ENCODE data around the gene NIBAN1. TPM values are rescaled to one million over a fixed set of nuclear protein-coding genes. Genes with fewer than 3 reads are reported as not detected.

Gene NIBAN1
- polyA plus RNA-seq, 10 donors, result 44.2 to 72.3 (median 57.8) TPM

DNA sequence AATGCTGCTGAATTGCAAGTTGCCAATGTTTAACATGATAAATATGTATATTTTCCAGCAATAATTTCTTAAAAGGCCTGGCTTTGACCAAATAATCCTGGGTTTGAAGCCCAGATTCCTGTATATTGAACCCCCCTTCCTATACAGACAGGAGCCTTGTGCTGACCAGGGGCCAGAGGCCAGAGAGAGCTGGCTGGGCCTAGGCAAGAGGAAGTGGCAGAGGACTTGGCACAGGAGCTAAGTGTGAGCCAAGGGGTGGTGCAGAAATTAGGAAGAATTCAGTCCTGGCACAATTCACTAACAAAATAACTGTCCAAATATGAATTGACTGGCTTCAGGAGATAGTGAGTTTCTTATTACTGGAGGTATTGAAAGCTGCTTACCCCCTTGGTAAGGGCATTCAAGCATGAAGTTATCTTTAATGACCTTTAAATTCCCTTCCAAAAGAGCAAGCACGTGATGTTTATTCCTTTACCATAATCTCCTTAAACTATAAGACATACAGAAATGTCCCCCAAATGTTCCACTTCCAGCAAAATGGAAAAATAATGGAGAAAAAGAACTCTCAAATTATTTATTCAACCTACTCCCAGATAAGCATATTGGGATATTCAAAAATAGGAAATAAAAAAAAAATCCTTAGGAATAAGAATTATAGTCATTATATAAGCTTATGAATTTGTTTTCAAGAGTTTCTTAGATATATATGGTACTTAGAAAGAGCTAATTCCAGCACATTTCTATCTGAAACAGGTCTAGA, 26.6 kb downstream of the NIBAN1 start:
- DNase-seq, result no peak

DNA sequence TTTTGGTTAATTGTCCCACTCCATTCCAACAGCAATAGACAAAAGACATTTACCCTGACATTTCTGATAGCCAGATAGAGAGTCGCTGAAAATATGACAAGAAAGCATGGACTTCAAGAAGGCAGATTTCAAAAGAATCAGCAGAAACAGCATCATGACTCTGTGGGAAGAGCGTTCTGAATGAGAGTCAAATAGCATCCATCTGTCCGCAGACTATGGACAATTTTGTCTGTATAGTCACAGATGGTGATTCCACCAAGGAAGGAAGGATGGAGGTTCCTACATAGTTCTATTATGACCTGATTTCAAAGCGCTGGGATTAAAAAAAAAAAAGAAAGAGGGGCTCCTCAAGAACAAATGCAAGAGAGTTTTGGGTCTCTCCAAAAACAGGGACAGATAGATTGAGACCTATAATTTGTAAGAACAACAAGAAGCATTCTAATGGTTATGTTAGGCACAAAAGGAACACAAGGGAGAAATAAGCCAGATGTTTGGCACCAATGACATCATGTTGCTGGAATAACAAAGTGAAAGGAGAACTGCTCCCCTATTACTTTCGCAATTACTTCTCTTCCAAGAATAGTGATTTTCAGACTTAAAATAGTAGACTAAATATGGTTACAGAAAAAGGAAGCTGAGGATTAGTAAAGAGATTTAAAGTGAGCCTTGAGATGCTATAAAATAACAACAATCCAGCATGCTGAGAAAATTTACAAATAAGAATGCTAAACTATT, 28.5 kb downstream of the NIBAN1 start:
- DNase-seq, result peak; percentile 54 to 89 (median 76)

DNA sequence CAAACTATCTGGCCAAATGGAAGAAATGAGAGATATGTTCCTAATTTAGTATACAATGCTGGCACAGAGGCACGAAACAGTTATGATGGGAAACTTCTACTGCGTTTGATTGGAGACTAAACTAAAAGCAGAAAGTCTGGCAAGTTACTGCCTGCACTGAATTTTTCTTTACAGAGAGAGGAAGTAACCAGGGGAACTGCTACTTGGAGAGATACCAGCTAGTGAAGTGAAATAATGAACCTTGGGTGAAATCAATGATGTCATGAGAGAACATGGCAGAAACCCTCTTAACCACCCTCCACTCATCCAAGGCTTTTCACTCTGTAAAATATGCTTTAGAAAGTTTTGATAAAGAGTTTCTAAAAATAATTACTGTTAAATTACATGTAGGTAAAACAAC, 29.3 kb downstream of the NIBAN1 start:
- peak in 2 of 3 donors; percentile 60 to 83 for DNase-seq

DNA sequence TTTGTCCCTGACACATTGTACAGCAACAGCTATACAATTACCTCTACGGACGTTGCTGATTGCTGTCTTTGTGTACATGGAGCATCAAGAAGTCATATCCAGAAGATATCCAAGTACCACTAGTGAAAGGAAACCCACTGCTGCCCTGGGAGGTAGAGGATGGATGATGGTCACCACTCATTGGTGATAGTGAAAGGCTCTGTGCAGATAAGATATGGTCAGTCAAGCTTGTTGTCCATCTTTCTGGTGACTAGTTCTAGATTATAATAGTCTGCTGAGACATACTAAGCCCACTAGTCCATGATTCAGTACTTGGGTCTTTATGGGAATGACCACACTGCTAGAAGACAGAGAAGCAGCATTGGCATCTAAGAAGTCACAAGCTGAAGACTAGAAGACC, 30.3 kb downstream of the NIBAN1 start:
- DNase-seq, result no peak

DNA sequence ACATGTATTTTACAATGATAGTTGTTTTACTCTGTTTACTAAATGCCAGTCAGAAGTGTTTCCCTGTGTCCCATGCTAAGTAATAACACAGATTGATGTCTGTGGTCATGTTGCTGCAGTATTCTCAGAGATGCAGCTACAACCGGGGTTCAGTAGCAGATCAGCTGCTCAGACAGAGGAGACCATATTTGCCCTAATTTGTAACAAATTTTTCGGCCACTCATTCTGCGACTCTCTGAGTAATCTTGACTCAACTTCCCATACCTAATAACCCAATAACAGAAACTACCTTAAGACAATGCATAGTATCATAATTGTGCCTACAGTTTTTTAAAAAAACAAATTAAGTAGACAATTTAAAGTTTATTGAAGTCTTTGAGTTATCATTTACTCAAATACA, 32.6 kb downstream of the NIBAN1 start:
- DNase-seq, result no peak

DNA sequence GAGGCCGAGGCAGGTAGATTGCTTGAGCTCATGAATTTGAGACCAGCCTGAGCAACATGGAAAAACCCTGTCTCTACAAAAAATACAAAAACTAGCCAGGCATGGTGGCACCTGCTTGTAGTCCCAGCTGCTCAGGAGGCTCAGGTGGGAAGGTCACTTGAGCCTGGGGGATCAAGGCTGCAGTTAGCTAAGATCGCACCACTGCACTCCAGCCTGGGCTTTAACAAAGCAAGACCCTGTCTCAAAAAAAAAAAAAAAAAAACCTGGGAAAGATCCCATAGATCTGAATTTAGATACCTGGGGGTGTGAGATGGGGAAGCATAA, 32.9 kb downstream of the NIBAN1 start:
- no peak for DNase-seq

DNA sequence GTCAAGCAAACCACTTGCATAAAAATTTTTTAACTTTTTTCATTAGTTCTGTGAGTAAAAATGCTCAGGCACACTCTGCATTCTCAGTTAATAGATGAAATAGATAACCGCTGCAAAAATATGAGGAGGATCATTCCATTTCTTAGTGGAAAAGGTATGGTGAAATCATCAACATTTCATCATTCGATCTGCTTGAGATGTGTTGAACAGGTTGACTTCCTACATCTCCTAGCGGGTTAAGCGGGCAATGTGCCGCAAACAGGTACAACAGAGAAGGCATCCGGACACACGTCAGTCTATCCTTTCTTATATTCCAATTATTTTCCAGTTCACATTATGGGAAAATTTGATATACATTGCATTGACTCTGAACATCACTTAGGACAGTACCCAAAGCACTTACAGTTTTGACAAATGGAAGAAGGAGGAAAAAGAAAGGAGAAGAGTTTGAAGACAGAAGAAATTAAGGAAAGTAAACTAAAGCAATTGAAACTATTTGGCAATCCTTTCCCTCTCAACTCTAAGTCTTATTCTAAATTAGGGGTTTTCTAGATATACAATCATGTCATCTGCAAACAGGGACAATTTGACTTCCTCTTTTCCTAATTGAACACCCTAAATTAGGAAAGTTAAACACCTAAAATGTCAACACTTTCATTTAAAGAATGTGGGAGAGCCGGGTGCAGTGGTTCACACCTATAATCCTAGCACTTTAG, 33.5 kb downstream of the NIBAN1 start:
- no peak for DNase-seq

DNA sequence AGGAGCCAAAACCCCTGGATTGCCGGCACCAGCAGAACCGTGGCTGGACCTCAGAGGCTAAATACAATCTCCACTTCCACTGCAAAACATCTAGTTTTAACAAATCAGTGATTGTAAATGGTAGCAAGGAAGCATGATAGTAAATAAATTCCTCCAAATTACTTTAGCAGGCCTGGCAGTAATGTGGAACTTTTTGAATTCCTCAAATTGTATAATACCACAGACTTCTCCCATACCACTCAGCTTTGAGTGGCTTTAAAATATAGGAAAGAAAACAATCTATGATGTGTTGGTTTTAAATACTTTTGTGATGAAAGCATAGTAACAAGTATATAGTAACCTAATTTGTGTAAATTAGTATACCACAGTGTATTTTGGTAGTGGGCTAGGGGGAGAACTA, 34.1 kb downstream of the NIBAN1 start:
- DNase-seq, result no peak

DNA sequence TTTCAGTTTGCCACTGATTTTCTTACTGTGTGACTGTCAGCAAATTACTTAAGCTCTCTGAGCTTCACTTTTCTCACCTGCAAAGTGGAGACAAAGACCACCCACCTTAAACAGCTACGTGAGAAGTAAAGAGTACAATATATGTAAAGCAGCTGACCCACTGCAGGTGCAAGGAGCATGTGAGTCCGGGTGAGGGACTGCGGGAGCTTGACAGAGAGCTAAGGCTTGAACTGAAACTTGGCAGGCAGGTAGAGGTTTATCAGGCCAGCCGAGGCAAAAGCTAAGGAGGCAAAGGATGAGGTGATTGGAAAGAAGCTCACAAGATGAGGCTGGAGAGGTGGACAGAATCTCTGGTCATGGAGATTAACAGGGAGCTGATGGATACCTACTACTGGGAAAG, 36.6 kb downstream of the NIBAN1 start:
- no peak for DNase-seq

DNA sequence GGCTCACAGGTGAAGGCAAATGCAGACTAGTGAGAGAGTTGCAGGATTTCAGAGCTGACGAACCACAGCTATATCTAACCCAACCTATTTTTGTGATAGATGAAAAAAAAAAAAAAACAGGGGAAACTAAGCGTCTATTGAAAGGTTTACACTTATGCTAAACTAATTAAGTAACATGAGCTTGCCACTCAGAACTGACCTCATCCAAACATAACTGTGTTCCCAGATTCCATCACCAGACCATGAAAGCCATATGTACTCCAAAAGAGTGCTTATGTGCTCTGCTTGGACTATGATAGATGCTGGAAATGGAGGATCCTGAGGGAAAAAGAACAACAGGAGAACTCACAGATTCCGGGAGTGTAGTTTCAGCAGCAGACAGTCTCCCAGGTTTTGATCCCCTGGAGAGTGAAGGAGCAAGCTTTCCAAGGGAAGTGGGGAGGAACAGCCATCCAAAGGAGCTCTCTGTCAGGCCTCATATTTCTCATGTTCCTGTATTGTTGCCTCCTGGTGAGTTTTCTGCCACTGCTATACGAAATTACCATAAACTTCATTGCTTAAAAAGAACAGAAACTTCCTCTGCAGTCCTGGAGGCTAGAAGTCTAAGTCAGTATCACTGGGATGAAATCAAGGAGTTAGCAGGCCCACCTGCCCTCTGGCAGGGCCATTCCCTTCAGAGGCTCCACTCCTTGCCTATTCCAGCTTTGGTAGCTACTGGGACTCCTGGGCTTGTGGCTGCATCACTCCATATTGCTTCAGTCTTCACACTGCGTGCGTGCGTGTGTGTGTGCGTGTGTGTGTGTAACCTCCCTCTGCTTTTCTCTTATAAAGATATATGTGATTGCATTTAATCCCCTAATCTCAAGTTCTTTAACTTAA, 38.1 kb downstream of the NIBAN1 start:
- DNase-seq, result peak in 2 of 3 donors; percentile 64 to 80

DNA sequence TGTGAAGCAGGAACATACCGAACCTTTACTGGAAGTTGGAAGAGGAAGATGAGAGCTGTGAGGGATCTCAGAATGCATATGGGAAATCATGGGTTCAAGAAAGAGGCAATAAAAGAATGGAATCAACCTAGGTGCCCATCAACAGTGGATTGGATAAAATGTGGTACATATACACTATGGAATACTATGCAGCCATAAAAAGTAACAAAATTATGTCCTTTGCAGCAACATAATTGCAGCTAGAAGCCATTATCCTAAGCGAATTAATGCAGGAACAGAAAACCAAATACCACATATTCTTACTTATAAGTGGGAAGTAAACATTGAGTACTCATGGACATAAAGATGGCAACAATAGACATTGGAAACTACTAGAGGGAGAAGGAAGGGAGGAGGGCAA, 40.4 kb downstream of the NIBAN1 start:
- DNase-seq, result no peak

DNA sequence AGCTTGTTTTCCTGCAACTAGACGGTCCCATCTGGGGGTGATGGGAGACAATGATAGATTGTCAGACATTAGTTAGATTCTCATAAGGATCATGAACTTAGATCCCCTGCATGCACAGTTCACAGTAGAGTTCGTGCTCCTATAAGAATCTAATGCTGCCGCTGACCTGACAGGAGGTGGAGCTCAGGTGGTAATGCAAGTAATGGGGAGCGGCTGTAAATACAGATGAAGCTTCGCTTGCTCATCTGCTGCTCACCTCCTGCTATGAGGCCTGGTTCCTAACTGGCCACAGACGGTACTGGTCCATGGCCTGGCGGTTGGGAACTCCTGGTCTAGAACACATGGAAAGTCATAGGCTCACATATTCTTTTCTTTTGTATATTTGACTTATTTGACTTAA, 42.0 kb downstream of the NIBAN1 start:
- DNase-seq, result no peak

DNA sequence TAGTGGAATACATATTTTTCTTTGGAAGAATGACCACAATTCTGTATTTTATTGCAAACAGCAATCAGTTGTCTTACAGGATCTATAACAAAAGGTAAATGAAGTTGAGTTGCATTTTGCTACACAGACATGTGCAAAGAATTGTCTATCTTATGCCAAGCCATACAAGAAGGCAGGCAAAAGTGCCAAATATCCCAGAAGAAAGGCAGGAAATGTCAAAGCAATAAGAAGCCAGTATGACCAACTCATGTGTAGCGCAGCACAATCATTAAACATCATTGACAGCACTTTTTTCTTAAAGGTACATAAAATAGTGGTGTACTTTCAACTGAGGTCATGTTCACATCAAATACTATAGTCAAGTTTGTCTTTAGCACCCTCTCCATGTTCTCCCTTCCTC, 42.7 kb downstream of the NIBAN1 start:
- DNase-seq, result no peak

DNA sequence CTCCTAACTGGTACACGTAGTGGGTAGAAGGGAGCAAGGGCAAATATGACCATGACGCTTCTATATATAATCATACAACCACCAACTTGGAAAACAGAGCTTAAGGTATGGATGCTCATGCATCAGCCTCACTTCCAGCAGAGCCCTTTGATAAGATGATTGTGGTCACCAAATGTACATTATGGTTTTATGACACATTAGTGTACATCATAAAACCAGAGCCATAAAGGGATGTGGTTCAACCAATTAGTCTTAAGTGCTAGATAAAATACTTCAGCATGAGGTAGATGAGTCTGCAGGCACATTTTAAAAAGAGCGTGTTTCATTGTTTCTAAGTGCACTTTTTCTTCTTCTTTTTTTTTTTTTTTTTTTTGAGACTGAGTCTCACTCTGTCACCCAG, 43.7 kb downstream of the NIBAN1 start:
- no peak for DNase-seq

DNA sequence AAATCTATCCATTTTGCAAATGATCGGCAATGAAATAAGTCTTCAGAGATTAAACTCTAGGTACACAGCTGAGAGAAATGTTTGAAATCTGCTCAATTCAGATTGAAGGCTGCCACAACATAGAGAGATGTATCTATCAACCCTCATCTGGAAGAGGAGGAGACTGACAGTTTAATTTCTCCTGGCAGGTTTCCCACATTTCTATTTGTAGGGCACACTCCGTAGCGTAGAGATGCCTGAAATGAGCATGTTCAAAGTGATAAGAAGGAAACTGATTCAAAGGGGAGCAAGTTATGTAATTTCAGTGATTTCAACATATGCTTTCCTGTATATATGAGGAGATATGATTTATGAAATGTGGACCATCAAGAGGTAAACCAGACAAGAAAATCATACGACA, 44.1 kb downstream of the NIBAN1 start:
- DNase-seq, result no peak

DNA sequence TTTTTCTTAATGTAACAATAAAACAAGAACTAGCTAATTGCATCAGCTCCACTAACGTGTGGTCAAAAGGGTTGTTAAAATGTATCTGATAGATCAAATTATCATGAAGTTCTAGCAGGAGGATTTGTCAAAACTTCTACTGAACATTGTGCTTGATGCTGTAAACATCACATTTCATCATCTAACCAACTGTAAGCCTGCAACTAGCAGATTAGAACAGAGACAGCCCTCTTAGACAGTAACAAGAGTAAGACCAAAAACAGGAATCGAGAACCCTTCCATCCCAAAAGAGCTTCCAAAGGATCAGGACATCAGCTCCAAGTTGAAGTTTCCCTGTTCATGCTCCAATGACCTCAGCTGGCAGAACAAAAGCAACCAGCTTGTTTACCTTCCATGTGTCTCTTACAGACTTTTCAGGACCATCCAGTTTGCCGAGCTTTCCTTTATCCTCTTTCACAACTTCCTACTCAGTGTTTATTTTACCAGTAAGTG, 44.6 kb downstream of the NIBAN1 start:
- no peak for DNase-seq

DNA sequence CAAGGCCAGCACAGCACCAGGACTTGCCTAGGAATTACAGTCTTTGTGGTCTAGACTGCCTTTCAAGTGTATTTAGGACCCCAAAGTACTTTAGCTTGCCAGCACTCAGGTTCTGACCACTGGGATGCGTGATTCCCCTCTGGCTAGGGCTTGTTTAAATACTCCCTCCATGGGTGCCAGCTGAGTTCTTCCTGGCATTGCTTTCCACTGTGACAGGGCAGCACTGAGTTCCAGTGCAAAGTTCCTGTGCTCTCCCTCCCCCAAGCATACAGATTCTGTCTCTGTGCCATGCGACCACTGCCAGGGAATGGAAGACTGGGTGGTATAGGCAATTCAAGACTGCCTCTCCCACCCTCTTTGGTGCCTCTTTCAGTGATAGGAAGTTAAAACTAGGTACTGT, 45.9 kb downstream of the NIBAN1 start:
- no peak for DNase-seq

All from muscle of back (tissue), 11 donors.